HepG2 (cell line): ENCODE results near the gene H2AZ2. TPM values are rescaled to one million over a fixed set of nuclear protein-coding genes. Genes with fewer than 3 reads are reported as not detected.

ENCODE experiments used
- BORCS8-MEF2B ChIP-seq: sonication (generic); formaldehyde crosslinking; IDR thresholded peaks from 2 replicates; pipeline ENCODE4 v1.8.0; 2022; ENCODE audit warnings: mild to moderate bottlenecking, missing genetic modification reagents
- FOXP4 ChIP-seq: sonication (generic); formaldehyde crosslinking; IDR thresholded peaks from 2 replicates; pipeline ENCODE4 v1.4.0; 2020; ENCODE audit warnings: missing genetic modification reagents
- GTF2F1 ChIP-seq: fragments of 150-350 bp; IDR thresholded peaks from 2 replicates; pipeline ENCODE4 v1.6.1; 2014; ENCODE audit warnings: low read length
- HNF1A ChIP-seq, 2 experiments: sonication (generic) in 1 of 2; formaldehyde crosslinking in 1 of 2; IDR thresholded peaks; 2 replicates each; pipeline versions ENCODE4 v1.4.0 to v1.6.1; 2016 to 2020; ENCODE audit warnings: borderline replicate concordance in 1 of 2, low read depth in 1 of 2, mild to moderate bottlenecking in 1 of 2, missing genetic modification reagents in 1 of 2
- NFE2 ChIP-seq: sonication (generic); formaldehyde crosslinking; IDR thresholded peaks from 2 replicates; pipeline ENCODE4 v1.4.0; 2020; ENCODE audit warnings: missing genetic modification reagents
- NFIB ChIP-seq: sonication (generic); formaldehyde crosslinking; IDR thresholded peaks from 2 replicates; pipeline ENCODE4 v1.9.0; 2021; ENCODE audit warnings: missing genetic modification reagents, mild to moderate bottlenecking, borderline replicate concordance
- NR2C2 ChIP-seq: sonication (generic); formaldehyde crosslinking; IDR thresholded peaks from 2 replicates; pipeline ENCODE4 v1.4.0; 2020; ENCODE audit warnings: missing genetic modification reagents, mild to moderate bottlenecking, moderate library complexity, borderline replicate concordance
- PHF21A ChIP-seq: sonication (generic); formaldehyde crosslinking; IDR thresholded peaks from 2 replicates; pipeline ENCODE4 v1.5.0; 2020; ENCODE audit warnings: mild to moderate bottlenecking, missing genetic modification reagents
- RAD21 ChIP-seq: fragments of 450-650 bp; formaldehyde crosslinking; IDR thresholded peaks from 2 replicates; pipeline ENCODE4 v1.5.0; 2020; ENCODE audit warnings: mild to moderate bottlenecking
- TAF15 ChIP-seq: fragments of 200-400 bp; formaldehyde crosslinking; IDR thresholded peaks from one replicate; pipeline ENCODE4 v1.6.1; 2018; ENCODE audit warnings: mild to moderate bottlenecking, low read depth, low read length; ENCODE audit not compliant: poor library complexity, severe bottlenecking
- TCF7 ChIP-seq: sonication (generic); IDR thresholded peaks from 2 replicates; pipeline ENCODE4 v1.6.1; 2016; ENCODE audit warnings: antibody characterized with exemption, low read depth
- TFAP4 ChIP-seq: sonication (generic); IDR thresholded peaks from 2 replicates; pipeline ENCODE4 v1.6.1; 2016; ENCODE audit warnings: low read depth, borderline replicate concordance
- TMF1 ChIP-seq: sonication (generic); formaldehyde crosslinking; IDR thresholded peaks from 2 replicates; pipeline ENCODE4 v1.8.1; 2022; ENCODE audit warnings: low read depth, missing genetic modification reagents
- TP53 ChIP-seq: sonication (generic); formaldehyde crosslinking; conservative IDR thresholded peaks from 2 replicates; pipeline ENCODE4 v1.4.0; 2020; ENCODE audit warnings: missing genetic modification reagents
- ZC3H4 ChIP-seq: sonication (generic); formaldehyde crosslinking; IDR thresholded peaks from 2 replicates; pipeline ENCODE4 v1.4.0; 2020; ENCODE audit warnings: missing genetic modification reagents, borderline replicate concordance
- ZNF496 ChIP-seq: sonication (generic); formaldehyde crosslinking; IDR thresholded peaks from 2 replicates; pipeline ENCODE4 v1.8.1; 2023; ENCODE audit warnings: mild to moderate bottlenecking, moderate library complexity, missing genetic modification reagents; ENCODE audit not compliant: insufficient replicate concordance
- ZNF883 ChIP-seq: sonication (generic); formaldehyde crosslinking; IDR thresholded peaks from 2 replicates; pipeline ENCODE4 v1.5.1; 2020; ENCODE audit warnings: mild to moderate bottlenecking, missing genetic modification reagents; ENCODE audit errors: not compliant biosample characterization
- polyA plus RNA-seq, 8 experiments: library from polyadenylated mRNA; depleted of rRNA in 3 of 8; stranded (reverse) in 7 of 8; unstranded in 1 of 8; fragments of >200 nt; fragmentation: Illumina TruSeq in 4 of 8; extraction: Trizol in 4 of 8; gene quantifications; 2 replicates each; pipeline versions ENCODE4 v1.2.1 to v1.2.3, GENCODE V29; 2011 to 2016; ENCODE audit warnings: low read depth in 4 of 8, missing spikeins in 1 of 8, mixed read lengths in 1 of 8; ENCODE audit not compliant: insufficient read depth in 1 of 8
- total RNA-seq, 5 experiments: library from RNA; depleted of rRNA; stranded (reverse); fragments of >200 nt; fragmentation: Illumina TruSeq; extraction: Trizol; gene quantifications; 2 replicates each; pipeline ENCODE4 v1.2.3, GENCODE V29; 2016; ENCODE audit warnings: low read depth in 1 of 5
- TF ChIP-seq, protein P1 (sequence below): IDR thresholded peaks from 2 replicates; pipeline ENCODE4 v1.6.1; 2012; ENCODE audit warnings: low read depth, low read length, improper control_type of control experiment

H2AZ2 gene
- total and polyA plus RNA-seq, 2 of the 13 experiments (the other 11 are each of a cell fraction or from before 2014, with no cell fraction given) = 121 to 223 TPM

DNA sequence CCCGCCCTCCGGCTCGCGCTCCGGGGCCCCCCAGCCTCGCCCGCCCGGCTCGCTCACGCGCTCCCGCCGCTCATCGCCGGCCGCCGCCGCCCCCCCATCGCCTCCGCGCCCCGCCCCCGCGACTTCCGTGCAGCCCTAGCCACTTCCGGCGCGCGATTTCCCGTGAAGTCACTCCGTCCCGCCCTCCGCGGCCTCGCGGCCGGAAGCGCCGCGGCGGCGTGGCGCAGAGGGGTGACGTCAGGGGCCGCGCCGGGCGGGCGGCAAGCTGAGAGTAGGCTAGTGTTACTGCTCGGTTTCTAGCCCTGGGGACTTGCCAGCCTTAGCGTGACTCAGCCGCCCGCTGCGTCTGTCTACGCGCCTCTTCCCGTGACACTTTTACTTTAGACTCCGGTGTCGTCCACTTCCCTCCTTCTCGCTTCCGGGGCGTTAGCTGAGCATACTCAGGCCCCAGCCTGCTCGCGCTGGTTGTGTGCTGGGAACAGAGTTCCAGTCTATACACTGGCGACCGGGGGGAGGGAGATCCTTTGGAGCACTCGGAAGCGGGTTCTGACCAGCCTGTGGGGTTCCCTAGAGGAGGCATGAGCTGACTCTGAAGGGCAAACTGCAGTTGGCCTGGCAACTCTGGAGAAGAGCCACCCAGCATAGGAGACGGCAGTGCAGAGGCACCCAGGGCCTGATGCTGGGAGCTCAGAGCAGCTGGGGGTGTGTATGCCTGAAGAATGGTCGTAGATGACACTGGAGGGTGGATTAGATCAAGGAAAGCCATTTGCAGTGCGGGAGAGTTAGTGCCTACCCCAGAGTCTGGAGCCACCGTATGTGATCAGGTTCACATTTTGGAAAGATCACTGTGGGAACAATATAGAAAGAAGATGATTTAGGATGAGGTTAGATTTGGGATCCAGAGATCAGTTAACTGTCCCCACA is 37.8 kb upstream of the H2AZ2 start, which contains the start of gene PURB (continued):
- TF ChIP-seq HNF1A (IDR thresholded peaks at IDR 0.05; ENCODE audit: low read depth) (no peak), HNF1A (CRISPR knock-in tag; IDR thresholded peaks at IDR 0.05; ENCODE audit: borderline replicate concordance) (peak; percentile 53; the same call in 1 of the 2 replicates), ZNF883 (CRISPR knock-in tag) (peak; percentile 74), TFAP4 (no peak), FOXP4 (peak; percentile 23; the same call in 1 of the 2 replicates), PHF21A (CRISPR knock-in tag) (peak; percentile 52; the same call in 1 of the 2 replicates), BORCS8-MEF2B (CRISPR knock-in tag) (peak; percentile 83), ZNF496 (CRISPR knock-in tag) (no peak), TP53 (CRISPR knock-in tag) (no peak), TMF1 (peak; percentile 81; the same call in 1 of the 2 replicates), NFIB (CRISPR knock-in tag) (no peak), ZC3H4 (CRISPR knock-in tag) (peak; percentile 77; the same call in 1 of the 2 replicates), NFE2 (no peak), TAF15 (no peak), NR2C2 (peak; percentile 79; the same call in 1 of the 2 replicates), TCF7 (no peak), GTF2F1 (no peak), RAD21 (CRISPR knock-in tag) (peak; percentile 60)
- TF ChIP-seq, protein P1, sequence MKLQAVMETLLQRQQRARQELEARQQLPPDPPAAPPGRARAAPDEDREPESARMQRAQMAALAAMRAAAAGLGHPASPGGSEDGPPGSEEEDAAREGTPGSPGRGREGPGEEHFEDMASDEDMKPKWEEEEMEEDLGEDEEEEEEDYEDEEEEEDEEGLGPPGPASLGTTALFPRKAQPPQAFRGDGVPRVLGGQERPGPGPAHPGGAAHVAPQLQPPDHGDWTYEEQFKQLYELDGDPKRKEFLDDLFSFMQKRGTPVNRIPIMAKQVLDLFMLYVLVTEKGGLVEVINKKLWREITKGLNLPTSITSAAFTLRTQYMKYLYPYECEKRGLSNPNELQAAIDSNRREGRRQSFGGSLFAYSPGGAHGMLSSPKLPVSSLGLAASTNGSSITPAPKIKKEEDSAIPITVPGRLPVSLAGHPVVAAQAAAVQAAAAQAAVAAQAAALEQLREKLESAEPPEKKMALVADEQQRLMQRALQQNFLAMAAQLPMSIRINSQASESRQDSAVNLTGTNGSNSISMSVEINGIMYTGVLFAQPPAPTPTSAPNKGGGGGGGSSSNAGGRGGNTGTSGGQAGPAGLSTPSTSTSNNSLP = no peak
